ENCODE results near the gene RORC. TPM values are rescaled to one million over a fixed set of nuclear protein-coding genes. Genes with fewer than 3 reads are reported as not detected.

RORC gene
- total and polyA plus RNA-seq, 2 of the 8 experiments (the other 6 are each of a cell fraction or from before 2014, with no cell fraction given), result 0.44 to 0.54 TPM

DNA sequence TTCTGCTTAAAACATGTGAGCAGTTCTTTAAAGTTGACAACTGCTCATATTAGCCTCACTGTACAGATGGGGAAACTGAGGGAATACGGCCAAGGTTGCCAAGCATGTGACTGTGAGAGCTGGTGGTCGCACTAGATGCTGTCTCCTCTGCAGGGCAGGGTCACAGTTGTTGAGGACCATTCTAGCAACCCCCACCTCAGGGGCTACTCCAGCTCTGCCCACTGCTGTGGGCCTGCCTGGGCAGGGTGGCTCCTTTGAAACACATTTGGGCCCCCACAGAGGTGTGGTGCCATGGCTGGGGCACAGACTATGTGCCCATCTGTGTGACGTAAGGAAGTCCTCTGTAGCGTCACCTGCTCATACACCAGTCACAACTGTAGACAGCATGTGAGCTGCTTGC lies 21.1 kb upstream of the RORC start:
- no peak overlapping the region for H3K56ac ChIP-seq (replicated peaks; ENCODE audit: insufficient read length, low read depth, low read length)
- H2AK5ac ChIP-seq (ENCODE audit: low read depth, low read length), result no peak overlapping the region
- no peak overlapping the region for H2BK15ac ChIP-seq (ENCODE audit: low read length)
- H2BK20ac ChIP-seq (ENCODE audit: low read length), result no peak overlapping the region
- H3K27ac ChIP-seq (ENCODE audit: low read depth, low read length), result no peak overlapping the region
- no peak overlapping the region for H2BK12ac ChIP-seq (ENCODE audit: low read depth, low read length)
- H2AFZ ChIP-seq (ENCODE audit: low read length), result no peak overlapping the region
- ChIA-PET CTCF (ENCODE audit: partially characterized antibody) (no interaction called here), POLR2A (ENCODE audit: partially characterized antibody) (interaction anchor here (3.2 kb wide), 1 partner anchor 13 kb away, joined by 19 read pairs; the partner anchor contains the start of gene C2CD4D)
- no peaks in the 10 kb centered on the region for H3K79me1 ChIP-seq (ENCODE audit: low read depth, low read length)
- H3K36me3 ChIP-seq (ENCODE audit: control insufficient read depth in 2 of 4, insufficient read depth in 4 of 4, low read length in 3 of 4), result no peaks in the 10 kb centered on the region
- H4K8ac ChIP-seq (ENCODE audit: extremely low read depth, insufficient read depth, low read length), result no peak overlapping the region
- no peak overlapping the region for H3K4ac ChIP-seq (replicated peaks; ENCODE audit: insufficient read length, low read depth, low read length)
- H4K20me1 ChIP-seq (replicated peaks in 1 of 2; ENCODE audit: control insufficient read depth in 1 of 2, insufficient read depth in 2 of 2, low read length in 2 of 2), result no peaks in the 10 kb centered on the region
- DNase-seq (ENCODE audit: low read depth in 1 of 2, low spot score in 2 of 2), result no peak
- no peaks in the 10 kb centered on the region for H3K79me2 ChIP-seq (ENCODE audit: control insufficient read depth in 1 of 2, insufficient read depth in 2 of 2, low read length in 2 of 2)
- FAIRE-seq, result no peak
- H3K4me1 ChIP-seq (replicated peaks in 1 of 4; ENCODE audit: control insufficient read depth in 3 of 4, insufficient read depth in 4 of 4, low read length in 3 of 4), result no peaks in the 10 kb centered on the region
- H3K4me3 ChIP-seq (ENCODE audit: extremely low read depth in 1 of 4, insufficient read depth in 2 of 4, low read depth in 3 of 4, low read length in 4 of 4), result no peak overlapping the region
- no peak overlapping the region for H2BK5ac ChIP-seq (ENCODE audit: low read depth, low read length)
- H3K23me2 ChIP-seq (ENCODE audit: low read depth, low read length), result no peaks in the 10 kb centered on the region
- H2BK120ac ChIP-seq (replicated peaks; ENCODE audit: low read depth, low read length), result no peak overlapping the region
- no peak overlapping the region for H3K18ac ChIP-seq (ENCODE audit: extremely low read depth, low read length)
- H3K27me3 ChIP-seq (replicated peaks in 1 of 4; ENCODE audit: control insufficient read depth in 3 of 4, extremely low read depth in 1 of 4, insufficient read depth in 3 of 4, low read length in 3 of 4), result peaks cover 0 to 7% (median 4%) of the 10 kb centered on the region in 4 experiments; a peak in 3 of 7 replicates
- H4K5ac ChIP-seq (ENCODE audit: insufficient read length, low read depth, low read length), result no peak overlapping the region
- no peaks in the 10 kb centered on the region for H3K9me3 ChIP-seq (ENCODE audit: insufficient read depth in 2 of 2, low read depth in 1 of 2, low read length in 1 of 2)
- H3K4me2 ChIP-seq (ENCODE audit: insufficient read depth in 1 of 2, low read depth in 2 of 2, low read length in 2 of 2), result no peak overlapping the region
- no peak overlapping the region for H3K9ac ChIP-seq (replicated peaks in 1 of 4; ENCODE audit: extremely low read depth in 1 of 4, low read depth in 3 of 4, low read length in 3 of 4)
- 91% methylated on average over 4 of the region's 4 CpGs; no CpG with 5 or more reads in 1 of the 2 experiments for WGBS, 2 experiments (ENCODE audit: extremely low coverage in 1 of 2, insufficient coverage in 1 of 2, insufficient read length in 1 of 2, insufficient replicate concordance in 2 of 2, low coverage in 1 of 2, low lambda C conversion rate in 2 of 2, missing lambda C conversion rate in 1 of 2)
- H4K91ac ChIP-seq (replicated peaks; ENCODE audit: insufficient read length, low read length), result no peak overlapping the region
- H3K14ac ChIP-seq (ENCODE audit: insufficient read length), result no peak overlapping the region
- no peak overlapping the region for H3K23ac ChIP-seq (ENCODE audit: insufficient read length)
- TF ChIP-seq SP1 (IDR thresholded peaks at IDR 0.05; ENCODE audit: low read depth, low read length) (no peak), KDM5A (IDR thresholded peaks at IDR 0.05; ENCODE audit: low read length) (no peak)

Measured in H1 (cell line).